HG03175 (cell line): ENCODE results near the gene SARM1.
"Not testable (repeated sequence)": the region's sequence is repeated elsewhere in the genome, so short reads cannot be mapped to it uniquely, and the experiment has no call there.

Experiments used
- ATAC-seq: cut with Tn5 transposase; IDR thresholded peaks from one replicate; pipeline ENCODE4 v1.9.1; 2021; ENCODE audit warnings: mild to moderate bottlenecking, moderate library complexity; ENCODE audit not compliant: unreplicated experiment

SARM1 gene

GRCh38 chr17:28371245-28372202 lies at the start of gene SARM1:
Gene SARM1, plus strand, starts transcription at chr17:28371694. Its CDS starts 339 bp downstream, at chr17:28372033.
- ATAC-seq, result peak; percentile 83

GRCh38 chr17:28324267-28324745 lies 47.2 kb upstream of the SARM1 start:
- ATAC-seq, result no peak

- no peak for ATAC-seq
Observed at GRCh38 chr17:28324781-28325180, 46.7 kb upstream of the SARM1 start.

- no peak for ATAC-seq
Observed at GRCh38 chr17:28325211-28325610, 46.3 kb upstream of the SARM1 start.

GRCh38 chr17:28326114-28326513 lies 45.4 kb upstream of the SARM1 start:
- no peak for ATAC-seq

- no peak for ATAC-seq
Observed at GRCh38 chr17:28327031-28327607, 44.4 kb upstream of the SARM1 start.

- ATAC-seq, result no peak
Observed at GRCh38 chr17:28327709-28328108, 43.8 kb upstream of the SARM1 start.

GRCh38 chr17:28328325-28328724 lies 43.2 kb upstream of the SARM1 start:
- ATAC-seq, result no peak

GRCh38 chr17:28330671-28331070 lies 40.8 kb upstream of the SARM1 start:
- ATAC-seq, result no peak

- ATAC-seq, result no peak
Observed at GRCh38 chr17:28331891-28332420, 39.5 kb upstream of the SARM1 start.

GRCh38 chr17:28333083-28333746 lies 38.3 kb upstream of the SARM1 start:
- ATAC-seq, result no peak

GRCh38 chr17:28334171-28334570 lies 37.3 kb upstream of the SARM1 start:
- ATAC-seq, result no peak

- no peak for ATAC-seq
Observed at GRCh38 chr17:28334666-28335200, 36.8 kb upstream of the SARM1 start.

- peak; percentile 96 for ATAC-seq
Observed at GRCh38 chr17:28335201-28335958, 36.1 kb upstream of the SARM1 start, which contains the start of the genes IFT20 and TNFAIP1. Gene IFT20, minus strand, starts transcription at chr17:28335472. Its CDS starts 3,487 bp downstream, at chr17:28331985. Gene TNFAIP1, plus strand, starts transcription at chr17:28335761. Its CDS starts 3,761 bp downstream, at chr17:28339522.

GRCh38 chr17:28335959-28336871 lies 35.3 kb upstream of the SARM1 start:
- no peak for ATAC-seq

GRCh38 chr17:28338056-28338768 lies 33.3 kb upstream of the SARM1 start:
- no peak for ATAC-seq

GRCh38 chr17:28338769-28339212 lies 32.7 kb upstream of the SARM1 start:
- ATAC-seq, result not testable (repeated sequence)

GRCh38 chr17:28339431-28339830 lies 32.1 kb upstream of the SARM1 start:
- ATAC-seq, result no peak
